Keratinocyte (primary cell): ENCODE data around the gene CACNA1C.

Source experiments
- CTCF ChIP-seq, 3 experiments: IDR thresholded peaks in 1 of 3; conservative IDR thresholded peaks in 1 of 3; optimal IDR thresholded peaks in 1 of 3; 2 replicates in 2 of 3; 3 replicates in 1 of 3; pipeline versions ENCODE3 to v1.5.1; 2011; ENCODE audit warnings: low read length in 3 of 3, mild to moderate bottlenecking in 3 of 3, moderate library complexity in 2 of 3, control low read depth in 1 of 3, inconsistent platforms in 1 of 3; ENCODE audit not compliant: insufficient read depth in 2 of 3; ENCODE audit errors: extremely low read depth in 1 of 3
- EZH2 ChIP-seq: IDR thresholded peaks from one replicate; pipeline ENCODE4 v1.6.1; 2012; ENCODE audit warnings: inconsistent platforms, mild to moderate bottlenecking, low read length, moderate library complexity

- TF ChIP-seq CTCF (optimal IDR thresholded peaks at IDR 0.05 in 1 of 3, IDR thresholded peaks at IDR 0.05 in 1 of 3, conservative IDR thresholded peaks at IDR 0.05 in 1 of 3; ENCODE audit: extremely low read depth in 1 of 3, insufficient read depth in 2 of 3, low read length in 3 of 3) (no peak), EZH2 (no peak)
Measured at GRCh38 chr12:2251526-2252209, 198.9 kb downstream of the CACNA1C start.
